H1 (cell line): ENCODE data around the gene WDR77. TPM values are rescaled to one million over a fixed set of nuclear protein-coding genes. Genes with fewer than 3 reads are reported as not detected.

Experiments
- CTCF ChIA-PET: fragments of 300-600 bp; sonication (Branson Sonifier 250); formaldehyde crosslinking; loops from one replicate; lab custom pipeline; 2021; ENCODE audit not compliant: partially characterized antibody; lab: Charles Lee
- POLR2A ChIA-PET: fragments of 300-600 bp; sonication (Branson Sonifier 250); formaldehyde crosslinking; loops from one replicate; lab custom pipeline; 2021; ENCODE audit warnings: inconsistent platforms; ENCODE audit not compliant: partially characterized antibody; lab: Charles Lee
- DNase-seq, 2 experiments: peaks; one replicate each; pipeline versions ENCODE4 v3.0.0 to v3.0.0-alpha.2; 2010 to 2022; ENCODE audit warnings: low spot score in 2 of 2, low read depth in 1 of 2, mixed read lengths in 1 of 2
- FAIRE-seq: peaks from 2 replicates; lab custom pipeline; 2011; peaks lifted over from hg19 to GRCh38; lab: Jason Lieb, UNC
- H2AFZ ChIP-seq: 2 replicates; pipeline ENCODE4 v1.8.1; 2012; ENCODE audit warnings: low read length, inconsistent platforms
- H2AK5ac ChIP-seq: 2 replicates; pipeline ENCODE4 v1.6.1; 2013; ENCODE audit warnings: low read depth, low read length
- H2BK120ac ChIP-seq: replicated peaks from 2 replicates; pipeline ENCODE3; 2013; ENCODE audit warnings: low read depth, low read length, inconsistent platforms
- H2BK12ac ChIP-seq: 2 replicates; pipeline ENCODE4 v1.6.1; 2013; ENCODE audit warnings: low read depth, low read length
- H2BK15ac ChIP-seq: 2 replicates; pipeline ENCODE4 v1.6.1; 2013; ENCODE audit warnings: low read length
- H2BK20ac ChIP-seq: 2 replicates; pipeline ENCODE4 v1.6.1; 2013; ENCODE audit warnings: low read length
- H2BK5ac ChIP-seq: 2 replicates; pipeline ENCODE4 v1.6.1; 2013; ENCODE audit warnings: low read depth, low read length
- H3K14ac ChIP-seq: 2 replicates; pipeline ENCODE4 v1.6.1; 2013; ENCODE audit warnings: inconsistent platforms; ENCODE audit not compliant: insufficient read length
- H3K18ac ChIP-seq: 2 replicates; pipeline ENCODE4 v1.6.1; 2013; ENCODE audit warnings: low read length; ENCODE audit errors: extremely low read depth
- H3K23ac ChIP-seq: 2 replicates; pipeline ENCODE4 v1.6.1; 2013; ENCODE audit warnings: inconsistent platforms; ENCODE audit not compliant: insufficient read length
- H3K23me2 ChIP-seq: 2 replicates; pipeline ENCODE4 v1.6.1; 2013; ENCODE audit warnings: low read depth, low read length
- H3K27ac ChIP-seq: 2 replicates; pipeline ENCODE4 v1.6.1; 2011; ENCODE audit warnings: low read depth, low read length, inconsistent platforms
- H3K27me3 ChIP-seq, 4 experiments: replicated peaks in 1 of 4; 1 replicate in 1 of 4; 2 replicates in 3 of 4; pipeline versions ENCODE4 v1.6.1 to v1.8.1; 2011 to 2013; ENCODE audit warnings: low read length in 3 of 4, mild to moderate bottlenecking in 3 of 4, inconsistent platforms in 2 of 4, mixed read lengths in 2 of 4, moderate library complexity in 1 of 4; ENCODE audit not compliant: control insufficient read depth in 3 of 4, insufficient read depth in 3 of 4; ENCODE audit errors: extremely low read depth in 1 of 4
- H3K36me3 ChIP-seq, 4 experiments: 2 replicates each; pipeline versions ENCODE4 v1.6.1 to v1.8.1; 2011 to 2013; ENCODE audit warnings: mild to moderate bottlenecking in 4 of 4, low read length in 3 of 4, moderate library complexity in 2 of 4, control low read depth in 1 of 4, inconsistent platforms in 1 of 4; ENCODE audit not compliant: insufficient read depth in 4 of 4, control insufficient read depth in 2 of 4
- H3K4ac ChIP-seq: replicated peaks from 2 replicates; pipeline ENCODE3; 2013; ENCODE audit warnings: low read length, low read depth, mixed read lengths, inconsistent platforms; ENCODE audit not compliant: insufficient read length
- H3K4me1 ChIP-seq, 4 experiments: replicated peaks in 1 of 4; 1 replicate in 1 of 4; 2 replicates in 3 of 4; pipeline versions ENCODE4 v1.6.1 to v1.8.1; 2011 to 2013; ENCODE audit warnings: low read length in 3 of 4, inconsistent platforms in 2 of 4, mixed read lengths in 1 of 4; ENCODE audit not compliant: insufficient read depth in 4 of 4, control insufficient read depth in 3 of 4
- H3K4me2 ChIP-seq, 2 experiments: 2 replicates each; pipeline versions ENCODE4 v1.6.1 to v1.8.1; 2011 to 2013; ENCODE audit warnings: low read depth in 2 of 2, low read length in 2 of 2, control low read depth in 1 of 2, inconsistent platforms in 1 of 2, mild to moderate bottlenecking in 1 of 2; ENCODE audit not compliant: insufficient read depth in 1 of 2
- H3K4me3 ChIP-seq, 4 experiments: fragments of 200-600, 300-600 bp in 1 of 4; sonication (generic), shearing (Covaris generic), sonication (Bioruptor Twin) in 1 of 4; 2 replicates each; pipeline versions ENCODE4 v1.5.1 to v1.8.1; 2011 to 2016; ENCODE audit warnings: low read length in 4 of 4, low read depth in 3 of 4, control low read depth in 2 of 4, inconsistent platforms in 2 of 4, mild to moderate bottlenecking in 2 of 4, mixed read lengths in 1 of 4, moderate library complexity in 1 of 4; ENCODE audit not compliant: insufficient read depth in 2 of 4; ENCODE audit errors: extremely low read depth in 1 of 4
- H3K56ac ChIP-seq: replicated peaks from 2 replicates; pipeline ENCODE3; 2013; ENCODE audit warnings: low read depth, mild to moderate bottlenecking, mixed read lengths, low read length, inconsistent platforms; ENCODE audit not compliant: insufficient read length
- H3K79me1 ChIP-seq: 2 replicates; pipeline ENCODE4 v1.6.1; 2013; ENCODE audit warnings: low read depth, low read length, control low read depth
- H3K79me2 ChIP-seq, 2 experiments: 2 replicates each; pipeline versions ENCODE4 v1.6.1 to v1.8.1; 2012 to 2013; ENCODE audit warnings: low read length in 2 of 2, mild to moderate bottlenecking in 2 of 2, inconsistent platforms in 1 of 2; ENCODE audit not compliant: insufficient read depth in 2 of 2, control insufficient read depth in 1 of 2
- H3K9ac ChIP-seq, 4 experiments: replicated peaks in 1 of 4; 1 replicate in 1 of 4; 2 replicates in 3 of 4; pipeline versions ENCODE4 v1.6.1 to v1.8.1; 2011 to 2013; ENCODE audit warnings: low read depth in 3 of 4, low read length in 3 of 4, control low read depth in 2 of 4, mild to moderate bottlenecking in 2 of 4, moderate library complexity in 2 of 4, inconsistent platforms in 1 of 4; ENCODE audit errors: extremely low read depth in 1 of 4
- H3K9me3 ChIP-seq, 2 experiments: 2 replicates each; pipeline versions ENCODE4 v1.6.1 to v1.8.1; 2012 to 2013; ENCODE audit warnings: mild to moderate bottlenecking in 2 of 2, moderate library complexity in 2 of 2, control low read depth in 1 of 2, inconsistent platforms in 1 of 2, low read depth in 1 of 2, low read length in 1 of 2, mixed read lengths in 1 of 2; ENCODE audit not compliant: insufficient read depth in 2 of 2
- H4K20me1 ChIP-seq, 2 experiments: replicated peaks in 1 of 2; 2 replicates each; pipeline versions ENCODE3 to v1.8.1; 2011 to 2013; ENCODE audit warnings: inconsistent platforms in 2 of 2, low read length in 2 of 2, mild to moderate bottlenecking in 1 of 2; ENCODE audit not compliant: insufficient read depth in 2 of 2, control insufficient read depth in 1 of 2
- H4K5ac ChIP-seq: 2 replicates; pipeline ENCODE4 v1.6.1; 2013; ENCODE audit warnings: low read length, low read depth, mixed read lengths, inconsistent platforms; ENCODE audit not compliant: insufficient read length
- H4K8ac ChIP-seq: 2 replicates; pipeline ENCODE4 v1.8.0; 2013; ENCODE audit warnings: mild to moderate bottlenecking, moderate library complexity, low read length, inconsistent platforms; ENCODE audit not compliant: insufficient read depth; ENCODE audit errors: extremely low read depth
- H4K91ac ChIP-seq: replicated peaks from 2 replicates; pipeline ENCODE3; 2013; ENCODE audit warnings: low read length, mixed read lengths, inconsistent platforms; ENCODE audit not compliant: insufficient read length
- CBX8 ChIP-seq: fragments of 300-800, 300-1000 bp; sonication (generic); IDR thresholded peaks from 2 replicates; pipeline ENCODE4 v1.7.1; 2016; ENCODE audit warnings: low read depth, low read length, borderline replicate concordance
- E2F6 ChIP-seq: IDR thresholded peaks from 2 replicates; pipeline ENCODE4 v1.6.1; 2012; ENCODE audit warnings: inconsistent platforms
- EGR1 ChIP-seq: IDR thresholded peaks from 2 replicates; pipeline ENCODE4 v1.6.1; 2011; ENCODE audit warnings: low read depth, low read length, borderline replicate concordance
- RAD21 ChIP-seq, 2 experiments: IDR thresholded peaks in 1 of 2; conservative IDR thresholded peaks in 1 of 2; 2 replicates each; pipeline ENCODE4 v1.6.1; 2011; ENCODE audit warnings: low read depth in 2 of 2, low read length in 2 of 2, improper control_type of control experiment in 1 of 2, inconsistent platforms in 1 of 2, mild to moderate bottlenecking in 1 of 2, moderate library complexity in 1 of 2
- SIX5 ChIP-seq: IDR thresholded peaks from 2 replicates; pipeline ENCODE4 v1.6.1; 2011; ENCODE audit warnings: mild to moderate bottlenecking, low read depth, low read length
- TEAD4 ChIP-seq: IDR thresholded peaks from 2 replicates; pipeline ENCODE4 v1.6.1; 2012; ENCODE audit warnings: low read depth, low read length, inconsistent platforms, mixed read lengths
- USF2 ChIP-seq: IDR thresholded peaks from 2 replicates; pipeline ENCODE4 v1.6.1; 2011; ENCODE audit warnings: low read length, improper control_type of control experiment
- WGBS, 2 experiments: shearing (Covaris generic) in 1 of 2; methylation state at CpG; one replicate each; pipeline versions ENCODE4 v1.1.6 to v1.1.7; 2013 to 2015; ENCODE audit warnings: low lambda C conversion rate in 2 of 2, mixed read lengths in 2 of 2, inconsistent platforms in 1 of 2, low coverage in 1 of 2, missing lambda C conversion rate in 1 of 2; ENCODE audit not compliant: insufficient replicate concordance in 2 of 2, insufficient coverage in 1 of 2, insufficient read length in 1 of 2; ENCODE audit errors: extremely low coverage in 1 of 2, missing lambda C conversion rate in 1 of 2; 5-methylcytosine and 5-hydroxymethylcytosine counted together
- polyA plus RNA-seq, 7 experiments: library from polyadenylated mRNA; depleted of rRNA in 3 of 7; stranded (reverse) in 5 of 7; unstranded in 2 of 7; fragments of >200 nt in 5 of 7; fragments of 200-250 nt in 2 of 7; gene quantifications; 1 replicate in 5 of 7; 2 replicates in 1 of 7; 4 replicates in 1 of 7; pipeline versions ENCODE4 v1.2.1 to v1.2.3, GENCODE V29; 2011 to 2013; ENCODE audit warnings: missing spikeins in 2 of 7, mixed read lengths in 2 of 7
- total RNA-seq: library from RNA; stranded (reverse); fragmentation: NEBNext Ultra II Directional; extraction: Animal tissue kit (Norgen Biotek cat#: 25700); gene quantifications from 2 replicates; pipeline ENCODE4 v1.2.1, GENCODE V29; 2021

Gene WDR77
- total and polyA plus RNA-seq, 2 of the 8 experiments (the other 6 are each of a cell fraction or from before 2014, with no cell fraction given): 66.0 to 156 TPM

GRCh38 chr1:111453706-111454105, 4.7 kb upstream of the WDR77 start:
- Histone ChIP-seq H2AK5ac (no peak overlapping the region), H3K27ac (no peak overlapping the region), H2BK5ac (no peak overlapping the region), H3K4me2 (no peak overlapping the region), H3K36me3 (peaks cover 9 to 44% (median 27%) of the 10 kb centered on the region in 4 experiments; a peak in 7 of 8 replicates), H2BK12ac (no peak overlapping the region), H3K56ac (no peak overlapping the region), H3K27me3 (no peaks in the 10 kb centered on the region), H3K4me1 (peaks cover 0 to 2% (median 1%) of the 10 kb centered on the region in 4 experiments; a peak in 3 of 7 replicates), H3K79me1 (peaks cover under 1% of the 10 kb centered on the region; the same call in 1 of the 2 replicates), H3K9ac (no peak overlapping the region), H4K5ac (no peak overlapping the region), H3K79me2 (peaks cover 0 to 38% of the 10 kb centered on the region in 2 experiments), H3K23me2 (peaks cover 3% of the 10 kb centered on the region), H3K23ac (no peak overlapping the region), H4K8ac (no peak overlapping the region), H2AFZ (no peak overlapping the region), H3K18ac (no peak overlapping the region), H3K9me3 (no peaks in the 10 kb centered on the region), H2BK20ac (no peak overlapping the region), H4K20me1 (peaks cover 0 to 6% of the 10 kb centered on the region in 2 experiments), H3K14ac (no peak overlapping the region), H2BK15ac (no peak overlapping the region), H2BK120ac (no peak overlapping the region), H4K91ac (no peak overlapping the region), H3K4ac (no peak overlapping the region), H3K4me3 (no peak overlapping the region)
- FAIRE-seq (no peak), DNase-seq (no peak)
- ChIA-PET CTCF (interaction anchor here (0.8 to 2.3 kb wide), 4 partner anchors 9 to 28 kb away, joined by 3 to 8 read pairs (median 4); no protein-coding TSS in a partner anchor), POLR2A (interaction anchor here (1.6 to 3.3 kb wide), 2 partner anchors 9 to 11 kb away, joined by 5 to 13 read pairs; no protein-coding TSS in a partner anchor)
- 91% methylated on average over 3 of the region's 3 CpGs; no CpG with 5 or more reads in 1 of the 2 experiments for WGBS, 2 experiments
- TF ChIP-seq CBX8 (no peak), USF2 (no peak), E2F6 (no peak), TEAD4 (no peak), SIX5 (no peak), RAD21 (IDR thresholded peaks at IDR 0.05 in 1 of 2, conservative IDR thresholded peaks at IDR 0.05 in 1 of 2; ENCODE audit: low read depth in 2 of 2, low read length in 2 of 2) (no peak), EGR1 (no peak)
